ENCODE measurements around the gene SF3B3.

The SF3B3 gene

DNA sequence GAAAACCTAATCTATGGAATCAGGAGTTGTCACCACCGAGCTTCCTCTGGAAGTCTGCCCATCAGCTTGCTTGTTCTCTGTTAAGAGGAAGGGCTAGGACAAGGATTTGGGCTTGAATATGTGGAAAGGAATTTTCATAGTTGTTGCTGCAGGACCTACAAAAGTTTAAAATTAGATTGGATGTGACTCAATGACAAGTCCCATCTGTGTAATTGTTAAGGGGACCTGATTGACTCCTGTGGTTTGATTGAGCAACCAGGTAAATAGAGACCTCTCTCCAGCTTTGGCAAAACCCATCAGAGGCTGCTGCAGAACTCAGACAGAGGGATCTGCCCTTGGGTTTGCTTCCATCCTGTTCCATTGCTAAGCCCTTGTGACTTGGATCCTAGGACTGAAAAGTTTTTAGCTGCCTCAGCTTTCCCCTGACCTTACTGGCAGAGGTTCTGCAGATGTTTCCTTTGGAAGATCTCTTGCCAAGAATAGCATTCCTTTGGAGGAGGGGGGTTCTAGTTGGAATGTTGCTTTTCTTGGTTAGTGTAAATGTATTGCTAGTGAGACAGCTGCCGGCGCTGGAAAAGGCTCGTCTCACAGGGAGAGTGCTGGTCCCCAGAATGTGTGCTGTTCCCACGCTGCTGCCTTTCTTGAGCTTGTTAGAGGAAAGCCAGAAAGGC, 50.0 kb downstream of the SF3B3 start:
- Histone ChIP-seq H3K9me3 (ENCODE audit: control insufficient read depth in 2 of 2, low read length in 2 of 2) (no peaks in the 10 kb centered on the region), H3K36me3 (ENCODE audit: control insufficient read depth in 2 of 2, insufficient read depth in 2 of 2, low read length in 2 of 2) (peaks cover 40 to 48% of the 10 kb centered on the region in 2 donors), H3K4me3 (ENCODE audit: low read length in 2 of 2) (no peak overlapping the region), H3K9ac (ENCODE audit: low read depth in 1 of 2, low read length in 2 of 2) (no peak overlapping the region), H3K27ac (ENCODE audit: low read depth in 2 of 2, low read length in 2 of 2) (peak overlapping the region; percentile 6 to 44), H3K27me3 (ENCODE audit: control insufficient read depth in 2 of 2, insufficient read depth in 2 of 2, low read length in 2 of 2) (no peaks in the 10 kb centered on the region), H3K4me1 (ENCODE audit: control insufficient read depth in 2 of 2, insufficient read depth in 2 of 2, low read length in 2 of 2) (peaks cover 5 to 7% of the 10 kb centered on the region in 2 donors)

DNA sequence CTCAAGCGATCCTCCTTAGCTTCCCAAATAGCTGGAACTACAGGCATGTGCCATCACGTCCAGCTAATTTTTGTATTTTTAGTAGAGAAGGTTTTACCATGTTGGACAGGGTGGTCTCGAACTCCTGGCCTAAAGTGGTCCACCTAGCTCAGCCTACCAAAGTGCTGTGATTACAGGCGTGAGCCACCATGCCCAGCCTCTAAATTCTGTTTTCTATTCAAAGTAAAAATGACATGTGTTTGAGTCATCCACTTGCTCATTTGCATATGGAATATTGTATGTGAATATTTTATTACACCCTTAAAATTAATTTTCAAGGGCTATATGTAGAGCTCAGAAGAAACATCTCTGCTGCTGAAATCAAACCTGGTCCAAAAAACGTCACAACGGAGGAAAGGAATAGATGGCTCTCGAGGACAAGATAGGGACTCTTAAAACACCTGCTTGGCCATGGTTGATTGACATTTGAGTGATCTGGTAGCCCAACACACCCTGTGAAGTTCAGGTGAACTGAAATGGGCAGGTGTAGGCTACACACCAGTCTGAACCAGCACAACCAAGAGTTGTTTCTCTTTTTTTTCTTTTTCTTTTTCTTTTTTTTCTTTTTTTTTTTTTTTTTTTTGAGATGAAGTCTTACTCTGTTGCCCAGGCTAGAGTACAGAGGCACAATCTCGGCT, 51.1 kb downstream of the SF3B3 start:
- H3K27me3 ChIP-seq (ENCODE audit: control insufficient read depth in 2 of 2, insufficient read depth in 2 of 2, low read length in 2 of 2): no peaks in the 10 kb centered on the region
- H3K36me3 ChIP-seq (ENCODE audit: control insufficient read depth in 2 of 2, insufficient read depth in 2 of 2, low read length in 2 of 2): peaks cover 30 to 37% of the 10 kb centered on the region in 2 donors
- no peak overlapping the region for H3K9ac ChIP-seq (ENCODE audit: low read depth in 1 of 2, low read length in 2 of 2)
- H3K4me1 ChIP-seq (ENCODE audit: control insufficient read depth in 2 of 2, insufficient read depth in 2 of 2, low read length in 2 of 2): peaks cover 7 to 8% of the 10 kb centered on the region in 2 donors
- H3K9me3 ChIP-seq (ENCODE audit: control insufficient read depth in 2 of 2, low read length in 2 of 2): no peaks in the 10 kb centered on the region
- H3K27ac ChIP-seq (ENCODE audit: low read depth in 2 of 2, low read length in 2 of 2): no peak overlapping the region
- no peak overlapping the region for H3K4me3 ChIP-seq (ENCODE audit: low read length in 2 of 2)

DNA sequence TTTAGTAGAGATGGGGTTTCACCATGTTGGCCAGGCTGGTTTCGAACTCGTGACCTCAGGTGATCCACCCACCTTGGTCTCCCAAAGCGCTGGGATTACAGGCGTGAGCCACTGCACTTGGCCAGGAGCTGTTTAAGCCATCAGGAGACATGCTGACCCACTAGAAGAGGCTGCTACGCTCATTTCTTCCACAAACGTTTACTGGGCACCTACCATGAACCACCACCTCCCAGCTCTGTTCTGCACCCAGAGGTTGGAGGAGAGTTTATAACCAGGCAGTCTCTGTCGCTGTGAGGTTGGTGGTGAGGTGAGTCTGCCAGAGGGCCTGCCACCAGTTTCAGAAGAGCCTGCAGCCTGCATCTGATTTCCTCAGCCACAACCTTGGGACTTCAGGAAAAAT, 51.8 kb downstream of the SF3B3 start:
- no peaks in the 10 kb centered on the region for H3K9me3 ChIP-seq (ENCODE audit: control insufficient read depth in 2 of 2, low read length in 2 of 2)
- no peak overlapping the region for H3K4me3 ChIP-seq (ENCODE audit: low read length in 2 of 2)
- no peaks in the 10 kb centered on the region for H3K27me3 ChIP-seq (ENCODE audit: control insufficient read depth in 2 of 2, insufficient read depth in 2 of 2, low read length in 2 of 2)
- H3K9ac ChIP-seq (ENCODE audit: low read depth in 1 of 2, low read length in 2 of 2): no peak overlapping the region
- peaks cover 25 to 33% of the 10 kb centered on the region in 2 donors for H3K36me3 ChIP-seq (ENCODE audit: control insufficient read depth in 2 of 2, insufficient read depth in 2 of 2, low read length in 2 of 2)
- no peak overlapping the region for H3K27ac ChIP-seq (ENCODE audit: low read depth in 2 of 2, low read length in 2 of 2)
- H3K4me1 ChIP-seq (ENCODE audit: control insufficient read depth in 2 of 2, insufficient read depth in 2 of 2, low read length in 2 of 2): peaks cover 7 to 13% of the 10 kb centered on the region in 2 donors

DNA sequence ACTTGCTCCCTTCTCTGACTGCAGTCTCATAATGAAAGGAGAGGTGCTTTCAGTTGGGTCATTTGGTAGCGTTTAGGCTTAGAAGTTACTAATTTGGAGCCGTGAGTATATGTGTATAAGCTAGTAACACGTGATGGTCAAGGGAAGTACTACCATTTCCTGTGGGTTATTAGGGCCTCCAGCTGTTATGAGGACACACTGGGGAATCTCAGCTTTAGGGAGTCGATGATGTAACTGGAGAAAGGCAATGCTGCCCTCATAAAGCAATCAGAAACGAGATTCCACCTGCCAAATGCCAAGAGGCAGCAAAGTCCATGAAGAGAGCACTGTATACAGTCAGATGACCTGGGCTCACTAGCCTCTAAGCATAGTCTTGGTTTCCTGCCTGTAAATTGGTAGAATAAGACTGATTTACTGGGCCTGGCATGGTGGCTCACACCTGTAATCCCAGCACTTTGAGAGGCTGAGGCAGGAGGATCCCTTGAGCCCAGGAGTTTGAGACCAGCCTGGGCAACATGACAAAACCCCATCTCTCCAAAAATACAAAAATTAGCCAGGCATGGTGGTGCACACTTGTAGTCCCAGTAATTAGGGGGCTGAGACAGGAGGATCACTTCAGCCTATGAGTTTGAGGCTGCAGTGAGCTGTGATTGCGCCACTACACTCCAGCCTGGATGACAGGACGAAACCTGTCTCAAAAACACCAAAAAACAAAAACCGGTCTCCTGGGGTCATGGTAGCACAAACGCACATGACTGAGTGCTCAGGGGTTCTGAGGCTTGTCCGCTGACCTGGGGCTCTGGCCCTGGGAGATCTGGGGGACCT, 53.0 kb downstream of the SF3B3 start:
- Histone ChIP-seq H3K36me3 (ENCODE audit: control insufficient read depth in 2 of 2, insufficient read depth in 2 of 2, low read length in 2 of 2) (peaks cover 13 to 21% of the 10 kb centered on the region in 2 donors), H3K27ac (ENCODE audit: low read depth in 2 of 2, low read length in 2 of 2) (peak overlapping the region; percentile 1 to 10), H3K9me3 (ENCODE audit: control insufficient read depth in 2 of 2, low read length in 2 of 2) (no peaks in the 10 kb centered on the region), H3K4me3 (ENCODE audit: low read length in 2 of 2) (no peak overlapping the region), H3K4me1 (ENCODE audit: control insufficient read depth in 2 of 2, insufficient read depth in 2 of 2, low read length in 2 of 2) (peaks cover 7 to 13% of the 10 kb centered on the region in 2 donors), H3K27me3 (ENCODE audit: control insufficient read depth in 2 of 2, insufficient read depth in 2 of 2, low read length in 2 of 2) (no peaks in the 10 kb centered on the region), H3K9ac (ENCODE audit: low read depth in 1 of 2, low read length in 2 of 2) (no peak overlapping the region)

DNA sequence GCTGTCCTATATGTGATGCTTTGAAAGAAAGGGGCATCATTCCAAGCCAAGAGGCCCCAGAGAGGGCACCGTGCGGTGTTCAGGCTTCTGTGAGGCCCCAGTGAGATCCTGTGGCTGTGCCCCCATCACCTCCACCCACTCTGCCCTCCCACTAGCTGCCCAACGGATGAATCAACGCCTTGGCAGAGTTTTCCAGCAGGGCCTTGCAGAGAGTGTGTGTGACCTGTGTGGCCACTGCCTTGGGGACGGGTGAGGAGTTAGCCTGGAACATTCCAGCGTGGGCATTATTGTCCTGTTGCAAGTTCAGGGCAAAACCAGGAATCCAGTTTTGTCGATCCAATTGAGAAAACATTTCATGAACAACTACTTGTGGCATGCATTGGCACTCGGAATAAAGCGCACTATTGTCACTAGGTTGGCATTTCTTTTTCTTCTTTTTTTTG, 53.7 kb downstream of the SF3B3 start:
- H3K9me3 ChIP-seq (ENCODE audit: control insufficient read depth in 2 of 2, low read length in 2 of 2): no peaks in the 10 kb centered on the region
- no peak overlapping the region for H3K9ac ChIP-seq (ENCODE audit: low read depth in 1 of 2, low read length in 2 of 2)
- H3K4me1 ChIP-seq (ENCODE audit: control insufficient read depth in 2 of 2, insufficient read depth in 2 of 2, low read length in 2 of 2): peaks cover 7 to 13% of the 10 kb centered on the region in 2 donors
- no peak overlapping the region for H3K27ac ChIP-seq (ENCODE audit: low read depth in 2 of 2, low read length in 2 of 2)
- H3K4me3 ChIP-seq (ENCODE audit: low read length in 2 of 2): no peak overlapping the region
- peaks cover 7 to 14% of the 10 kb centered on the region in 2 donors for H3K36me3 ChIP-seq (ENCODE audit: control insufficient read depth in 2 of 2, insufficient read depth in 2 of 2, low read length in 2 of 2)
- H3K27me3 ChIP-seq (ENCODE audit: control insufficient read depth in 2 of 2, insufficient read depth in 2 of 2, low read length in 2 of 2): no peaks in the 10 kb centered on the region

DNA sequence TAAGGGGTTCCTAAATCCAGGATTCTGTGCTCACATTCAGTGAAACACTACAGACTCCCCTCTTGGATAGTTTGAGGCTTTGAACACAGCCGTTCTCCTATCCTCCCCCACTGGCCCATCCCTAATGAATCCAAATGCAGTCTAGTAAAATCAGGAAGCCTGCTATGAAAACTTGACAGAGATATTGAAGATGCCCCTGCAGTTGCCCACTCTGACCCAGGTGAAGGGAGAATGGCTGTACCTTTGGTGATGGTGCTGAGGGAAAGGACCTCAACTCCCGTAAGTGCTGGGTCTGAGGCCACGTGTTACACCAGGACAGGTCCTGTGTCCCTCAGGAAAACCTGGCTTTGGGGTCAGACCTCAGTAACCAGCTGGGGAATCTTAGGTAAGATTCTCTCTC, 54.4 kb downstream of the SF3B3 start:
- Histone ChIP-seq H3K9ac (ENCODE audit: low read depth in 1 of 2, low read length in 2 of 2) (no peak overlapping the region), H3K4me3 (ENCODE audit: low read length in 2 of 2) (no peak overlapping the region), H3K27me3 (ENCODE audit: control insufficient read depth in 2 of 2, insufficient read depth in 2 of 2, low read length in 2 of 2) (no peaks in the 10 kb centered on the region), H3K27ac (ENCODE audit: low read depth in 2 of 2, low read length in 2 of 2) (no peak overlapping the region), H3K36me3 (ENCODE audit: control insufficient read depth in 2 of 2, insufficient read depth in 2 of 2, low read length in 2 of 2) (peaks cover 0 to 7% of the 10 kb centered on the region in 2 donors), H3K9me3 (ENCODE audit: control insufficient read depth in 2 of 2, low read length in 2 of 2) (no peaks in the 10 kb centered on the region), H3K4me1 (ENCODE audit: control insufficient read depth in 2 of 2, insufficient read depth in 2 of 2, low read length in 2 of 2) (peaks cover 7 to 13% of the 10 kb centered on the region in 2 donors)

DNA sequence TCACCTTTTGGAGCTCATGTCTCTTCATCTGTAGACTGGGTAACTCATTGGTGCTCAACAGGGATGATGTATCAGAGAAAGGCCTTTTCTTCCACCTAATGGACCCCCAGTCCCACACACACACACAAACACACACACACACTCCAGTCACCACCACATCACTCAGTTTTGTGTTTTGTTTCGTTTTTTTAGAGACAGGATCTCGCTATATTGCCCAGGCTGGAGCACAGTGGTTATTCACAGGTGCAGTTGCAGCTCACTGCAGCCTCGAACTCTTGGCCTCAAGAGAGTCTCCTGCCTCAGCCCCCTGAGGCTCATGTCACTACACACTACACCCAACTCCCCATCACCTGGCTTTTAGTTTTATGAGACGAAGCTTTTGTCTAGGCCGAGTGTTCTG, 55.6 kb downstream of the SF3B3 start:
- no peaks in the 10 kb centered on the region for H3K27me3 ChIP-seq (ENCODE audit: control insufficient read depth in 2 of 2, insufficient read depth in 2 of 2, low read length in 2 of 2)
- H3K27ac ChIP-seq (ENCODE audit: low read depth in 2 of 2, low read length in 2 of 2): no peak overlapping the region
- peaks cover 7 to 13% of the 10 kb centered on the region in 2 donors for H3K4me1 ChIP-seq (ENCODE audit: control insufficient read depth in 2 of 2, insufficient read depth in 2 of 2, low read length in 2 of 2)
- no peak overlapping the region for H3K9ac ChIP-seq (ENCODE audit: low read depth in 1 of 2, low read length in 2 of 2)
- H3K4me3 ChIP-seq (ENCODE audit: low read length in 2 of 2): no peak overlapping the region
- H3K9me3 ChIP-seq (ENCODE audit: control insufficient read depth in 2 of 2, low read length in 2 of 2): no peaks in the 10 kb centered on the region
- peaks cover 0 to 2% of the 10 kb centered on the region in 2 donors for H3K36me3 ChIP-seq (ENCODE audit: control insufficient read depth in 2 of 2, insufficient read depth in 2 of 2, low read length in 2 of 2)

DNA sequence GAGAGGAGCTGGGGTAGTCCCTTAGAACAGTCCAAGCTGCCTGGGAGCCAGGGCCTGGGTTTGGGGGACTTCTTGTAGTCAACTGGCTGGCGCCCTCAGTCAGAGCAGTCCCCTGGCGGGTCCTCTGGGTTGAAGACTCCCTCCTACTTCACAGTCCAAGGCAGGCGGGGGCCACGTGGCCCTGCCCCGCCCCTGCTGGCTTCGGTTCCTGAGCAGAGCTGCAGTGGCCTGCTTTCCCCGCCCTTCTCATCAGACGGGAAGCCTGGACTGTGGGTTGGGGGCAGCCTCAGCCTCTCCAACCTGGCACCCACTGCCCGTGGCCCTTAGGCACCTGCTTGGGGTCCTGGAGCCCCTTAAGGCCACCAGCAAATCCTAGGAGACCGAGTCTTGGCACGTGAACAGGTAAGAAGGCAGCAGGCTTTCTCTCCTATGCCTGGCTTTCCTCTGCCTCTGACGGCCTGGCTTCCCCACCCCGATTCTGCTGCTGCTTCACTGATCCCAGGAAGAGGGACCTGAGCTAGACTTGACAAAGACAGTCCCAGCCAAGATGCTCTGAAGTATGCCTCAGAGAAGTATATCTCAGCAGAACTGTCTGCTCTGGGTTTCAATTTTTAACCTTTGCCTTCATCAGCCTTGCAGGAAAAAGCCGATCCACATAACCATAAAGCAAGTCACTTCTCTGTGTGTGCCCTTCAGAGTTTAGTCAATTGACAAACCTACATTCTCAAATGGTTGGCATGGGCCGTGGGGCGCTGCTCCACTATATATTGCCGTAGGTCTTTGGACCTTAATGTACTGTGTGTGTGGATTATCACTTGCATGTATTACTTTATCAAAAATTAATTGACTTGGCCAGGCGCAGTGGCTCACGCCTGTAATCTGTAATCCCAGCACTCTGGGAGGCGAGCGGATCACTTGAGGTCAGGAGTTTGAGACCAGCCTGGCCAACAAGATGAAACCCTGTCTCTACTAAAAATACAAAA, 56.3 kb downstream of the SF3B3 start:
- Histone ChIP-seq H3K4me3 (ENCODE audit: low read length in 2 of 2) (peak overlapping the region in 1 of 2 donors; percentile 49), H3K9me3 (ENCODE audit: control insufficient read depth in 2 of 2, low read length in 2 of 2) (no peaks in the 10 kb centered on the region), H3K27ac (ENCODE audit: low read depth in 2 of 2, low read length in 2 of 2) (peak overlapping the region in 1 of 2 donors; percentile 35), H3K27me3 (ENCODE audit: control insufficient read depth in 2 of 2, insufficient read depth in 2 of 2, low read length in 2 of 2) (no peaks in the 10 kb centered on the region), H3K36me3 (ENCODE audit: control insufficient read depth in 2 of 2, insufficient read depth in 2 of 2, low read length in 2 of 2) (no peaks in the 10 kb centered on the region), H3K4me1 (ENCODE audit: control insufficient read depth in 2 of 2, insufficient read depth in 2 of 2, low read length in 2 of 2) (peaks cover 7 to 13% of the 10 kb centered on the region in 2 donors), H3K9ac (ENCODE audit: low read depth in 1 of 2, low read length in 2 of 2) (no peak overlapping the region)

DNA sequence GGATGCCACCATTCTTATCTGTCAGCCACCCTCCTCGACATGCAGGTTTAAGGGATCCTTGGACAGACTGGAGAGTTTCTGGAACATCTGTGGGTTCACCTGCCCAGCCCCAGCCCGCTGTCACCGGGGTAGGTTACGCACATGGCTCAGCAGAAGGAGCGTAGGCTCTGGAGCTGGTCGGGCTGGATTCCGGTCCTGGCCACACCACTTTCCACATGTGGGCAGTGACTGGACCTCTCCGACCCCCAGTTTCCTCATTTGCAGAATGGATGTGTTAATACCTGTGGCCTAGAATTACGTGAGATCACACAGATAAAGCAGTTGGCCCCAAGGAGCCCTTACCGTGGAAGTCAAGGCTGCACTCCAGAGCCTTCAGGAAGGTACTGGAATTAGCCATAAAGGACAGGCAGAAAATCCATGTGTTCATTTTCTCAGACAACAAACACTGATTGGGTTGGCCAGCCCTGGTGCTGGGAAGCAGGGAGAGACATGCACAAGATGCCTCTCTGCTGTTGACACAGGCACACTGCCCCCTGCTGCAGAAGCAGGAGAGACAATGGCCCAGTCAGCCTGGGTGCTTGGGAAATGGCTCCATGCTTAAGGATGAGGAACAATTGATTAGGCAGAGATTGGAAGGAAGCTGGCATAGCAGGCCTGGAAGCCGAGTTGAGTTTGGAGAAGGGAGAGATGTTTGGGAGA, 58.8 kb downstream of the SF3B3 start:
- no peak overlapping the region for H3K9ac ChIP-seq (ENCODE audit: low read depth in 1 of 2, low read length in 2 of 2)
- no peak overlapping the region for H3K4me3 ChIP-seq (ENCODE audit: low read length in 2 of 2)
- H3K27ac ChIP-seq (ENCODE audit: low read depth in 2 of 2, low read length in 2 of 2): no peak overlapping the region
- H3K9me3 ChIP-seq (ENCODE audit: control insufficient read depth in 2 of 2, low read length in 2 of 2): no peaks in the 10 kb centered on the region
- peaks cover 0 to 8% of the 10 kb centered on the region in 2 donors for H3K4me1 ChIP-seq (ENCODE audit: control insufficient read depth in 2 of 2, insufficient read depth in 2 of 2, low read length in 2 of 2)
- H3K27me3 ChIP-seq (ENCODE audit: control insufficient read depth in 2 of 2, insufficient read depth in 2 of 2, low read length in 2 of 2): no peaks in the 10 kb centered on the region
- no peaks in the 10 kb centered on the region for H3K36me3 ChIP-seq (ENCODE audit: control insufficient read depth in 2 of 2, insufficient read depth in 2 of 2, low read length in 2 of 2)

Data from mucosa of rectum (tissue), 2 donors.